ENCODE data around the gene CLTC. TPM values are rescaled to one million over a fixed set of nuclear protein-coding genes. Genes with fewer than 3 reads are reported as not detected.
A peak's percentile ranks its signal among the peaks of the same experiment; 100 is the strongest.

CLTC gene
- polyA plus RNA-seq, 1 of the 3 experiments (the other 2 are of a cell fraction): 160 TPM

DNA sequence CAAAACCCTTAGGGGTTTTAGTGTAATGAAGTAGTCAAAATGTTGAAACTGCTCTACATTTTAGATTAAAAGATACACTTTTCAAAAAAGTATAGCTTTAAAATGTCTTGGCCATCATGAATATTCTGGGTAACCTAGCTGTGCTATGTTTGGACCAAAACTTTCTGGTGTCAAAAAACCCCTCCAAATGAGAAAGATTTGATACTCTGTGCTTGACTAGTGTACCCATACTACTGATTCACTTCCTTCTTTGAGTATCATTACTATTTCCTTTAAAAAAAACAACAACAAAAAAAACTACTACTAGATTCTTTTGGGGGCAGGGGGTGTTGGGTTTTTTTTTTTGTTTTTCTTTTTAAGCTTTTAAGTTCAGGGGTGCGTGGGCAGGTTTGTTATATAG, 50.2 kb downstream of the CLTC start:
- Histone ChIP-seq H2AFZ (ENCODE audit: low read depth) (no peak overlapping the region), H3K4me1 (ENCODE audit: control insufficient read depth in 1 of 2, insufficient read depth in 2 of 2, low read depth in 1 of 2, low read length in 1 of 2) (peaks cover 4 to 39% of the 10 kb centered on the region in 2 experiments; a peak in 3 of 4 replicates), H3K9me3 (no peaks in the 10 kb centered on the region), H3K9me2 (no peaks in the 10 kb centered on the region), H3K4me2 (no peak overlapping the region), H3K9ac (no peak overlapping the region), H3K27ac (ENCODE audit: low read depth in 2 of 2, low read length in 1 of 2) (peak overlapping the region; percentile 74 to 82; a peak in 3 of 4 replicates), H3K36me3 (replicated peaks in 1 of 2; ENCODE audit: control insufficient read depth in 1 of 2, insufficient read depth in 2 of 2, low read length in 1 of 2) (peaks cover 91 to 95% of the 10 kb centered on the region in 2 experiments), H3F3A (replicated peaks; ENCODE audit: insufficient read depth) (peaks cover 52% of the 10 kb centered on the region), H3K4me3 (ENCODE audit: low read depth in 2 of 2, low read length in 1 of 2) (no peak overlapping the region), H3K27me3 (ENCODE audit: insufficient read depth) (no peaks in the 10 kb centered on the region), H4K20me1 (ENCODE audit: insufficient read depth) (peaks cover 49% of the 10 kb centered on the region), H3K79me2 (ENCODE audit: insufficient read depth) (peaks cover 88% of the 10 kb centered on the region)
- TF ChIP-seq POLR2AphosphoS5 (IDR thresholded peaks at IDR 0.05; ENCODE audit: low read depth, low read length): no peak
- DNase-seq: no peak
- 94% methylated on average over 1 of the region's 1 CpG for WGBS (ENCODE audit: low lambda C conversion rate)
- CTCF ChIA-PET: interaction anchor here (0.8 to 2.7 kb wide), 7 partner anchors 8 to 378 kb away, joined by 3 to 13 read pairs (median 4); no protein-coding TSS in a partner anchor
- POLR2A ChIA-PET: interaction anchor here (1.0 to 1.2 kb wide), 3 partner anchors 10 to 50 kb away, joined by 3 to 4 read pairs (median 3); partner anchors contain the start of gene CLTC

DNA sequence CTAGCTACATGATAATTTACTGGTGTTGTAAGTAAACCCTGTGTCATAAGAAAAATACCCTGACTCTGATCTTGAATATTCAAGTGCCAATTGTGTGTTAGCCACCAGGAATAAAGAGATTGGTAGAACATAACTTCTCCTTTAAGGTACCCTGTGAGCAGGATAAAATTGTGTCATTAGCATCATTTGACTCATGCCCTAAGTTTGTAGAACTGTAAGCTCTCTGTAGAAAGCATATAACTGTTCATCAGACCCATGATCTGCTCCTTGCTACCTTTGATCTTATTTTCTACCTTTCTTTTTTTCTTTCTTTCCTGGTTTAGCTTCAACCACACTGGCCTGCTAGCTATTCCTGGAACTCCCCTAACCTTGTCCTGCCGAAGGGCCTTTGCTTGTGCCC, 51.7 kb downstream of the CLTC start:
- H3K9me2 ChIP-seq: no peaks in the 10 kb centered on the region
- no peak overlapping the region for H2AFZ ChIP-seq (ENCODE audit: low read depth)
- H3K9ac ChIP-seq: no peak overlapping the region
- H4K20me1 ChIP-seq (ENCODE audit: insufficient read depth): peaks cover 40% of the 10 kb centered on the region
- H3K79me2 ChIP-seq (ENCODE audit: insufficient read depth): peaks cover 90% of the 10 kb centered on the region
- H3K4me2 ChIP-seq: no peak overlapping the region
- no peaks in the 10 kb centered on the region for H3K9me3 ChIP-seq
- peaks cover 4 to 36% of the 10 kb centered on the region in 2 experiments; a peak in 3 of 4 replicates for H3K4me1 ChIP-seq (ENCODE audit: control insufficient read depth in 1 of 2, insufficient read depth in 2 of 2, low read depth in 1 of 2, low read length in 1 of 2)
- 0 out of 4 replicates have a peak overlapping the region, but pooled peaks of 1 of the 2 experiments have one; percentile 14 for H3K27ac ChIP-seq (ENCODE audit: low read depth in 2 of 2, low read length in 1 of 2)
- peaks cover 94 to 95% of the 10 kb centered on the region in 2 experiments for H3K36me3 ChIP-seq (replicated peaks in 1 of 2; ENCODE audit: control insufficient read depth in 1 of 2, insufficient read depth in 2 of 2, low read length in 1 of 2)
- ChIA-PET CTCF (interaction anchor here (1.0 to 2.7 kb wide), 5 partner anchors 9 to 230 kb away, joined by 3 to 13 read pairs (median 7); no protein-coding TSS in a partner anchor), POLR2A (interaction anchor here (1.1 to 1.2 kb wide), 2 partner anchors 8 to 52 kb away, joined by 3 to 4 read pairs; partner anchors contain the start of gene CLTC)
- TF ChIP-seq NFIC (IDR thresholded peaks at IDR 0.05; ENCODE audit: borderline replicate concordance): no peak
- 0 out of 2 replicates have a peak, but pooled peaks have one; percentile 24 for TF ChIP-seq POLR2AphosphoS5 (IDR thresholded peaks at IDR 0.05; ENCODE audit: low read depth, low read length)
- peaks cover 42% of the 10 kb centered on the region for H3F3A ChIP-seq (replicated peaks; ENCODE audit: insufficient read depth)
- 95% methylated on average over 1 of the region's 1 CpG for WGBS (ENCODE audit: low lambda C conversion rate)
- no peak overlapping the region for H3K4me3 ChIP-seq (ENCODE audit: low read depth in 2 of 2, low read length in 1 of 2)
- no peaks in the 10 kb centered on the region for H3K27me3 ChIP-seq (ENCODE audit: insufficient read depth)
- no peak for DNase-seq

- Histone ChIP-seq H3K27me3 (ENCODE audit: insufficient read depth) (no peaks in the 10 kb centered on the region), H3K9me3 (no peaks in the 10 kb centered on the region), H3K4me2 (no peak overlapping the region), H3K9me2 (no peaks in the 10 kb centered on the region), H3K79me2 (ENCODE audit: insufficient read depth) (peaks cover 88% of the 10 kb centered on the region), H3K4me1 (ENCODE audit: control insufficient read depth in 1 of 2, insufficient read depth in 2 of 2, low read depth in 1 of 2, low read length in 1 of 2) (peaks cover 3 to 17% of the 10 kb centered on the region in 2 experiments), H3K36me3 (replicated peaks in 1 of 2; ENCODE audit: control insufficient read depth in 1 of 2, insufficient read depth in 2 of 2, low read length in 1 of 2) (peaks cover 99 to 100% of the 10 kb centered on the region in 2 experiments), H3K27ac (ENCODE audit: low read depth in 2 of 2, low read length in 1 of 2) (peak overlapping the region in 1 of 2 experiments; percentile 26; a peak in 1 of 4 replicates), H3F3A (replicated peaks; ENCODE audit: insufficient read depth) (peaks cover 33% of the 10 kb centered on the region), H2AFZ (ENCODE audit: low read depth) (no peak overlapping the region), H3K9ac (no peak overlapping the region), H3K4me3 (ENCODE audit: low read depth in 2 of 2, low read length in 1 of 2) (no peak overlapping the region), H4K20me1 (ENCODE audit: insufficient read depth) (peaks cover 19% of the 10 kb centered on the region)
- CTCF ChIA-PET: interaction anchor here (0.9 to 1.8 kb wide), 6 partner anchors 10 to 243 kb away, joined by 3 to 6 read pairs (median 3); partner anchors contain the start of genes PTRH2 and VMP1
- POLR2A ChIA-PET: interaction anchor here (1.6 kb wide), 1 partner anchor 55 kb away, joined by 7 read pairs; the partner anchor contains the start of gene CLTC
- no peak for TF ChIP-seq NRF1 (IDR thresholded peaks at IDR 0.05; ENCODE audit: low read depth, low read length)
- DNase-seq: no peak
- WGBS (ENCODE audit: low lambda C conversion rate): 95% methylated on average over 1 of the region's 1 CpG
Measured at GRCh38 chr17:59675231-59675630, 55.5 kb downstream of the CLTC start.

All from SK-N-SH (cell line).